HG03135 (cell line): ENCODE results near the gene DCUN1D3.

Experiments
- ATAC-seq: cut with Tn5 transposase; IDR thresholded peaks from one replicate; pipeline ENCODE4 v1.9.1; 2021; ENCODE audit warnings: mild to moderate bottlenecking, moderate library complexity; ENCODE audit not compliant: unreplicated experiment

The DCUN1D3 gene

DNA sequence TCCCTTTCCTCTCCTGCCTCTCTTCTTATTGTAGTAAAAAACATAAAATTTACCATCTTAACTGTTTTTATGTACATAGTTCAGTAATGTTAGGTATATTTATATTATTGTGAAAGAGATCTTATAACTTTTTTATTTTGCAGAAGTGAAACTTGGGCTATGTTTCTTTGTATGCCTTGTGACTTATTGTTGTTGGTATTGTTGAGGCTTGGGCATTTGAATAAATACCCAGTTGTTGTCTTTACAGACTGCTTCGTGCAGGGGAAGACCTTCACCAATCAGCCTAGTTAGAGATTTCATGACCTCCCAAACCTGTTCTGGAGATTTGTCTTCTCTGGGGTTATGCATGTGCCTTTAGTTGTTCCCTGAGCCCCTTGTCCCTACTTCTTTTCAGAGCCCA, 61.9 kb downstream of the DCUN1D3 start:
- no peak for ATAC-seq

DNA sequence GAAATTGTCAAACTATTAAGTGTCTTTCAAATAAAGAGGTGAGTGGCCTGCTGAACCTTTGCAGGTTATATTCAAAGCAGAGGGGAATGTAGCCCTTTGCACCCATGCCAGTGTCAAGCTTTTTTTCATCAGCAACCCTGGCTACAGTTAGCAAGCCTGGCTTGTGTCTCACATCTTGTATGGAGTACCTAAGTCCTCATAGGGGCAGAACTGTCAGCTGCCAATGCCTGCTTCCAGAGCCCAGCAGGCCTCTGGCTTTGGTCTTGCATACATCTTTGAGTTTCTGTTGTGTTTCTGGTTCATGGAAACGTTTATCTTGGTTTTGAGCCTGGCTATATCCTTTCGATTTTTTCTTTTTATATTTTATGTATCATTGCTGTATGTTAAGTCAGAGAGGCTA, 67.1 kb downstream of the DCUN1D3 start:
- no peak for ATAC-seq

DNA sequence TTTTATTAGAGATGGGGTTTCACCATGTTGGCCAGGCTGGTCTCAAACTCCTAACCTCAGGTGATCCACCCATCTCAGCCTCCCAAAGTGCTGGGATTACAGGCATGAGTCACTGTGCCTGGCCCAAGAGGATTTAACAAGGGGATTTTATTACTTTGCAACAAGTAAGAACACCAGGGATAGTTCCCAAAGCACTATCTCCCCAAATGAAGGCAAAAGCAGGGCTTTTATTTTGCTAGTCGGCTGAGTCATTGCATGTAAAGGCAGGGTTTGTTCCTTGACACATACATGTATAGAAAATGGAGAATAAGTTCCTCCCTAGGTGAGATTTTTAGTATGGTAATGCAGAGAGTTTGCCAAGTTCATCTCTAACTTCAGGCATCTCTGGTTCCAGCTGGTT, 69.8 kb downstream of the DCUN1D3 start:
- no peak for ATAC-seq

- no peak for ATAC-seq
These were observed 70.6 kb downstream of the DCUN1D3 start for GRCh38 chr16:20829536-20829935.

DNA sequence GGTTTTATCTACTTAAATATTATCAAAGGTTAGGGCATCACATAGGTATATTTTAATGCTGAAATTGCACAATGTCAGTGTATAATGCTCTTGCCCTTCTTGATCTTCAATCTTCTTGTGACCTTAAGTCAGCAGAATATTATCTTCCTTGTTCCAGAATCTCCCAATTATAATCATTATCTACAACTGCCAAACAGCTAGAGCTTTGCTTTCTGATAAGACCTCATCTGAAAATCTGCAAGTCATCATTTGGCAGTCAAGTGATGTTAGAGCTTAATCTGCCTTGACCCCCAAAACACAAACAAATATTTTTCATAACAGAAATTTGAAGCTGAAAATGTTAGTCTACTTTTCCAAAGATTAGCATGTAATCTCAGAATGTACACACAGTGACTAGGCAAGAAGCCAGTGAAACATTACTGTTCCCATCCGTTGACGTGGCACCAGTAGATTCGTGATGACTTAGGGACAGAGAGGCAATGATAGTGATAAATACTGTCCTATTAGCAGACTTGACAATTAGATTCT, 74.1 kb downstream of the DCUN1D3 start:
- no peak for ATAC-seq

GRCh38 chr16:20822521-20823325, 77.4 kb downstream of the DCUN1D3 start:
- no peak for ATAC-seq

- no peak for ATAC-seq
These were observed 78.5 kb downstream of the DCUN1D3 start for GRCh38 chr16:20821682-20822081.

DNA sequence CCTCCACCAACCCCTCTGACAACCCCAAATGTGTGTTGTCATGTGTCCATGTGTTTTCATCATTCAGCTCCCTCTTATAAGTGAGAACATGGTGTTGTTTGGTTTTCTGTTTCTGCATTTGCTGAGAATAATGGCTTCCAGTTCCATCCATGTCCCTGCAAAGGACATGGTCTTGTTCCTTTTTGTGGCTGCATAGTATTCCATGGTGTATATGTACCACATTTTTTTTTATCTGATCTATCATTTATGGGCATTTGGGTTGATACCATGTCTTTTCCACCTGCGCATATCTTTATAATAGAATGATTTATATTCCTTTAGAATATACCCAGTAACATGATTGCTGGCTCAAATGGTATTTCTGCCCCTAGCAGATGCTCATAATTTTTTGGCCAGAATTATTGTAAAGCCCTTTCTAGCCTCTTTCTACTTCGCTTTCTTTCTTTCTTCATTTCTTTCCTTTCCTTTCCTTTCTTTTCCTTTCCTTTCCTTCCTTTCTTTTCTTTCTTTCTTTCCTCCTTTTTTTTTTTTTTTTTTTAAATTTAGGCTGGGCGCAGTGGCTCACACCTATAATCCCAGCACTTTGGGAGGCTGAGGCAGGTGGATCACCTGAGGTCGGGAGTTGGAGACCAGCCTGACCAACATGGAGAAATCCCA, 81.1 kb downstream of the DCUN1D3 start:
- ATAC-seq = no peak

GRCh38 chr16:20814784-20815183, 85.4 kb downstream of the DCUN1D3 start:
- ATAC-seq = no peak

DNA sequence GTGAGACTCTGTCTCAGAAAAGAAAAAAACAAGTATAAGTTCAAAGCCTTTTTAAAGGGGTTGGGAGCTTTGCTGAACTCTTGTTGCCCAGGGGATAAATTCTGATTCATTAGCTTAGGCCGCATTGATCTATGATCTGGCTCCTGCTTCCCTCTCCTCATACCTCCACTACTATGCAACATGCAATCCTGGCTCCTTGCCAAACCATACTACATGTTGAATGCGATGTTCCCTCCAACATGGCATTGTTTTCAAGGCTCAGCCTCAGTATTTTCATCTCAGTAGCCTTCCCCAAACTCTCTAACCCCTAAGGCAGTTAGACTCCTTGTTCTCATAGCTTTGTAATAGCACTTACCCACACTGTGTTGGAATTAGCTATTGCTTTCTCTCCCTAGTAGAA, 87.6 kb downstream of the DCUN1D3 start:
- ATAC-seq = no peak

DNA sequence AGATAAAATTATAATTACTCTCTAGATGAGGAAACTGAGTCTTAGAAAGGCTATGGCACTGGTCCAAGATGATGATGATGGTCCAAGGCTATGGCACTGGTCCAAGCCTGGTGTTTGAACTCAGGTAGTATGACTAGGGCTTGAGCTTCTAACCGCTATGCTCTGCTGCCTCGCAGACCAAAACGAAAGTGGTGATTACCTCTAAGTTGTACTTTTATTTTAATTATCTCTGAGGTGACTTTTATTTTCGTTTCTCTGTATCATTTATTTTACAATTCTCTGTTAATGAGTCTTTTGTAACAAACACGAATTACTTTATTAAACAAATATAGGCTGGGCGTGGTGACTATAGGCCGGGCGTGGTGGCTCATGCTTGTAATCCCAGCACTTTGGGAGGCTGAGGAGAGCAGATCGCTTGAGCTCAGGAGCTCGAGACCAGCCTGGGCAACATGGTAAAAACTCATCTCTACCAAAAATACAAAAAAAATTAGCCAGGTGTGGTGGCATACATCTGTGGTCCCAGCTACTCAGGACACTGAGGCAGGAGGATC, 88.2 kb downstream of the DCUN1D3 start:
- ATAC-seq = no peak

DNA sequence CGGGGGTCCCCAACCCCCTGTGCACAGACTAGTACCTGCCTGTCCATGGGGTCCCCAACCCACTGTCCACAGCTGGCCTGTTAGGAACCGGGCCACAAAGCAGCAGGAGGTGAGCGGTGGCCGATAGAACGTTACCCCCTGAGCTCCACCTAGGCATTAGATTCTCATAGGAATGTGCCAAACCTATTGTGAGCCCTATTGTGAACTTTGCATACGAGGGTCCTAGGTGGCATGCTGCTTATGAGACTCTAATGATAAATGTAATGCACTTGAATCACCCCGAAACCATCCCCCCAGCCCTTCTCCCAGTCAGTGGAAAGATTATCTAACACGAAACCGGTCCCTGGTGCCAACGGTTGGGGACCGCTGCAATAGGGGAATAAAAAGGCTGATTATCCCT, 92.3 kb downstream of the DCUN1D3 start:
- no peak for ATAC-seq

DNA sequence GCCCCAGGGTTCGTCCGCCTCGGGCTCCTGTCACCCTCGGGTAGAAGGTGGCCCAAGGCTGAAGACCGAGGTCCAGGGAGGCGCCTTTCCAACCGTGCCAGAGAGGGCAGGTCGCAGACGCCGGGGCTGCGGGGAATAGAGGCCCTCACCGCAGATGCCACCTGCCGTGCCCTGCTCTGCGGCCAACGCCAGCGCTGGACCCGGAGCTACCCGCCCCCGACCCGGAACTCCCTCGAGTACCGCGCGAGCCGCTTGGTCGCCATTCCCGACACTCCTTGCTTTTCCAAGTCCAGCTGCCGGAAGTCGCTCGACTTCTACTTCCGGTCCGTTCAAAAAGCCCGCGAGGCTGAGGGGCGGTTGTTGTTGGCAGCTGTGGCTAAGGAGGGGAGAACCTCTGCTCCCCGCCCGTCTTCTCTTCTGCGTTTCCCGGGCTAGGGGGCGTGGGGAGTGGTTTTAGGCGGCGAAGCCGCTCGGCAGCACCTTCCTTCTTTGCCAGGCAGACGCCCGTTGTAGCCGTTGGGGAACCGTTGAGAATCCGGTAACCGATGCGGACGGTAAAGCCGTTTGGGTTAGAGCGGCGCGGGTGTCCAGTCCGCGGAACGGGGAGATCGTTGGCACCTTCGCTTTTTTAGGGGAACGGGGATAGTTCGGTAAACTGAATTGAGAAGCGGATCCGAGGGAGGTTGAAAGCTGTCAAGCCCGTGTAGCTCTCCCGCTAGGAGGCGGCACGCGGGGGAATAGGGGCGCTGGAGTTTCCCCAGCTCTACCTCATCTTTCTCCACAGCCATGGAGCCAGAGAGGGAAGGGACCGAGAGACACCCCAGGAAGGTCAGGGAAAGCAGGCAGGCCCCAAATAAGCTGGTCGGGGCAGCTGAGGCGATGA, 93.7 kb downstream of the DCUN1D3 start, which contains the start of the genes ERI2 and REXO5:
Gene ERI2 (minus strand): TSS at position 305 of the 883 bp plus-strand sequence. CDS start 42 bp downstream, at position 263.
Gene REXO5 (plus strand): TSS at position 360 of the 883 bp plus-strand sequence. CDS start 427 bp downstream, at position 787.
- ATAC-seq = peak; percentile 76

DNA sequence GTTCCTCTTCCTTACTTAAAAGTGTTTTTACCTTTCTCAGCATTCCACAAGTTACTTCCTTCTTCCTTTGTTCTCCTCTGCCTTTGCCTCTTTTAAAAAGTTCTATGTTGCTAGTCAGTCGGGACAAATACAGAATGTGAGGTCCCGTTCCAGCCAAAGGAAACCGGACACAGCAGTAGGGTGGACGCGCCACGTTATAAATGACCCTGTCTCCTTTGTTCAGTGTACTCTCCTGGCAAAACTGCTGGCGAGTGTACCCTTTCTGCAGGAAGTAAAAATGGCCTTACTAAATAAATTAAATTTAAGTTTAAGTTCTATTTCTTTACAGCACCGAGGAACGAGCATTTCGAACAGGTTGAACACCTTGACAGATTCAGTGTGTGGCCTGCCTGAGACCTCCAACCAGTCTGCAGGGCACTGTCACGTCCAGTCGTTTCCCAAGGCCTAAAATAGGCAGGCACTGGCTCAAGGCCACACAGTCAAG, 94.4 kb downstream of the DCUN1D3 start:
- peak; percentile 25 for ATAC-seq
